ENCODE data around the gene MS4A14. TPM values are rescaled to one million over a fixed set of nuclear protein-coding genes. Genes with fewer than 3 reads are reported as not detected.

The MS4A14 gene
- total RNA-seq, 2 experiments from 2014 or later: not detected

DNA sequence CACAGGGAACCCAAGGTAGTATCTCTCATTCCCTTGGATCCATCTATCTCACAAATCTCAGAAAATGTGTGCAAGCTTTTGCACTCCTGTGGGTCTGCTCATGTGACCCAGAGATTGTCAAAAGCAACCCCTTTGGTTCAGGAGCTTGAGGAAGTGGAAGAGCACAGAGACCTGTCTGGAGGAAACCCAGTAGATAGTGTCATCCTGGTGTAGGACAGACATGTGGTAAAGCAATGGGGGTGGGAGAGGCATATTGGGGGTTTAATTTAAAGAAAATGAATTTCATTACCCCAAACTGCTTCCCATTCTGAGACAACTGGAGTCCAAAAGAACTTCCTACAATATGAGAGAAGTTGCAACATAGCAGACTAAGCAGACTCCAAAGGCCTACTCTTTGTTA, 5.8 kb upstream of the MS4A14 start:
- Mint-ChIP-seq H3K4me3 (no peak overlapping the region), H3K27ac (no peak overlapping the region), H3K4me1 (ENCODE audit: low read depth) (no peaks in the 10 kb centered on the region), H3K9me3 (no peaks in the 10 kb centered on the region), H3K27me3 (no peaks in the 10 kb centered on the region), H3K36me3 (ENCODE audit: low read depth) (no peaks in the 10 kb centered on the region)
- H3K27me3 ChIP-seq (ENCODE audit: control insufficient read depth in 1 of 2, insufficient read depth in 2 of 2, low read length in 2 of 2): peaks cover 0 to 4% of the 10 kb centered on the region in 2 experiments
- no peaks in the 10 kb centered on the region for H3K9me3 ChIP-seq (ENCODE audit: control insufficient read depth in 1 of 2, insufficient read depth in 1 of 2, low read length in 2 of 2)
- H3K36me3 ChIP-seq (ENCODE audit: insufficient read depth, low read length): no peaks in the 10 kb centered on the region
- H3K4me1 ChIP-seq (ENCODE audit: insufficient read depth, low read length): no peaks in the 10 kb centered on the region
- CTCF ChIA-PET: no interaction called here
- TF ChIP-seq, protein P1, sequence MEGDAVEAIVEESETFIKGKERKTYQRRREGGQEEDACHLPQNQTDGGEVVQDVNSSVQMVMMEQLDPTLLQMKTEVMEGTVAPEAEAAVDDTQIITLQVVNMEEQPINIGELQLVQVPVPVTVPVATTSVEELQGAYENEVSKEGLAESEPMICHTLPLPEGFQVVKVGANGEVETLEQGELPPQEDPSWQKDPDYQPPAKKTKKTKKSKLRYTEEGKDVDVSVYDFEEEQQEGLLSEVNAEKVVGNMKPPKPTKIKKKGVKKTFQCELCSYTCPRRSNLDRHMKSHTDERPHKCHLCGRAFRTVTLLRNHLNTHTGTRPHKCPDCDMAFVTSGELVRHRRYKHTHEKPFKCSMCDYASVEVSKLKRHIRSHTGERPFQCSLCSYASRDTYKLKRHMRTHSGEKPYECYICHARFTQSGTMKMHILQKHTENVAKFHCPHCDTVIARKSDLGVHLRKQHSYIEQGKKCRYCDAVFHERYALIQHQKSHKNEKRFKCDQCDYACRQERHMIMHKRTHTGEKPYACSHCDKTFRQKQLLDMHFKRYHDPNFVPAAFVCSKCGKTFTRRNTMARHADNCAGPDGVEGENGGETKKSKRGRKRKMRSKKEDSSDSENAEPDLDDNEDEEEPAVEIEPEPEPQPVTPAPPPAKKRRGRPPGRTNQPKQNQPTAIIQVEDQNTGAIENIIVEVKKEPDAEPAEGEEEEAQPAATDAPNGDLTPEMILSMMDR (IDR thresholded peaks at IDR 0.05): no peak
- no peak overlapping the region for H3K4me3 ChIP-seq (ENCODE audit: low read length)
- DNase-seq: no peak
- H3K27ac ChIP-seq (ENCODE audit: low read depth in 1 of 2, low read length in 2 of 2): no peak overlapping the region
- POLR2A ChIA-PET: no interaction called here
- ATAC-seq (ENCODE audit: poor library complexity): no peak
- intact Hi-C loops (cut with DNase I, micrococcal nuclease): no loop called here

DNA sequence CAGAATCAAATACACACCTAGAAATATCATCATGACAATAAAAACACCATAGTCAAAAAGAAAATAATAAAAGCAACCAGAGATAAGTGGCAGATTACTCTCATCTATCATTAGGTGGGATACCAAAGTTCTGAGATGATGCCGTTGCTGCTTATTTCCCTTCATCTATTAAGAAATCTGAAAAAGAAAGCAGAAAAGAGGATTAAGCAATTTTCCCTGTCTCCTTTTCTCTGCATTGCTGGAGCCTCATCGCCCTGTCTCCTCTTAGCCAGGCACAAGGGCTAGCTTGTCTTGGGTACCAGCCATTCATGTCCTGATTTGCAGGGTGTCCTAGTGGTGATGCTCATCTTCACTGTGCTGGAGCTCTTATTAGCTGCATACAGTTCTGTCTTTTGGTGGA, 3.9 kb upstream of the MS4A14 start:
- Histone ChIP-seq H3K4me1 (ENCODE audit: insufficient read depth, low read length) (no peaks in the 10 kb centered on the region), H3K9me3 (ENCODE audit: control insufficient read depth in 1 of 2, insufficient read depth in 1 of 2, low read length in 2 of 2) (no peaks in the 10 kb centered on the region), H3K36me3 (ENCODE audit: insufficient read depth, low read length) (no peaks in the 10 kb centered on the region), H3K4me3 (ENCODE audit: low read length) (no peak overlapping the region), H3K27me3 (ENCODE audit: control insufficient read depth in 1 of 2, insufficient read depth in 2 of 2, low read length in 2 of 2) (peaks cover 0 to 6% of the 10 kb centered on the region in 2 experiments), H3K27ac (ENCODE audit: low read depth in 1 of 2, low read length in 2 of 2) (no peak overlapping the region)
- Mint-ChIP-seq H3K27ac (no peak overlapping the region), H3K27me3 (no peaks in the 10 kb centered on the region), H3K9me3 (no peaks in the 10 kb centered on the region), H3K4me3 (no peak overlapping the region), H3K36me3 (ENCODE audit: low read depth) (no peaks in the 10 kb centered on the region), H3K4me1 (ENCODE audit: low read depth) (no peaks in the 10 kb centered on the region)
- TF ChIP-seq, protein P1 (IDR thresholded peaks at IDR 0.05): no peak
- ATAC-seq (ENCODE audit: poor library complexity) (no peak), DNase-seq (no peak)
- POLR2A ChIA-PET: no interaction called here
- intact Hi-C loops (cut with DNase I, micrococcal nuclease): no loop called here
- CTCF ChIA-PET: no interaction called here

DNA sequence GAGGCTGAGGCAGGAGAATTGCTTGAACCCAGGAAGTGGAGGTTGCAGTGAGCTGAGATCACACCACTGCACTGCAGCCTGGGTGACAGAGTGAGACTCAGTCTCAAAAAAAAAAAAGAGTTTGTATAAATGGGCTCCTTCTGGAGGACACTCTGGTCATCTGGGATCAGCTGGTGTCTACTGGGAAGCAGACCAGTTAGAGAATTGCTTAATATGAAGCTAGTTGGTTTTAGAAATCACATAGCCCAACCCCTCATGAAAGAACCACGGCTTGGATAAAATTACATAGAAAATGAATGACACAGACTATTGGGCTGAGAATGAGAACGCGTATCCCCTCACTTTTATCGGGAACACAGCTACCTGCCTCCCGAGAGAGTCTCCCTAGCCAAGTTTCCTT, 3.2 kb upstream of the MS4A14 start:
- Mint-ChIP-seq H3K4me1 (ENCODE audit: low read depth) (no peaks in the 10 kb centered on the region), H3K27ac (no peak overlapping the region), H3K27me3 (no peaks in the 10 kb centered on the region), H3K4me3 (no peak overlapping the region), H3K9me3 (no peaks in the 10 kb centered on the region), H3K36me3 (ENCODE audit: low read depth) (no peaks in the 10 kb centered on the region)
- Histone ChIP-seq H3K36me3 (ENCODE audit: insufficient read depth, low read length) (no peaks in the 10 kb centered on the region), H3K4me3 (ENCODE audit: low read length) (no peak overlapping the region), H3K9me3 (ENCODE audit: control insufficient read depth in 1 of 2, insufficient read depth in 1 of 2, low read length in 2 of 2) (no peaks in the 10 kb centered on the region), H3K4me1 (ENCODE audit: insufficient read depth, low read length) (no peaks in the 10 kb centered on the region), H3K27ac (ENCODE audit: low read depth in 1 of 2, low read length in 2 of 2) (no peak overlapping the region), H3K27me3 (ENCODE audit: control insufficient read depth in 1 of 2, insufficient read depth in 2 of 2, low read length in 2 of 2) (peaks cover 0 to 6% of the 10 kb centered on the region in 2 experiments)
- DNase-seq (no peak), ATAC-seq (ENCODE audit: poor library complexity) (no peak)
- POLR2A ChIA-PET: no interaction called here
- TF ChIP-seq, protein P1 (IDR thresholded peaks at IDR 0.05): no peak
- intact Hi-C loops (cut with DNase I, micrococcal nuclease): no loop called here
- CTCF ChIA-PET: no interaction called here
